ENCODE measurements around the gene CCT6A.
"Not testable (repeated sequence)": the region's sequence is repeated elsewhere in the genome, so short reads cannot be mapped to it uniquely, and the experiment has no call there.

The CCT6A gene, protein sequence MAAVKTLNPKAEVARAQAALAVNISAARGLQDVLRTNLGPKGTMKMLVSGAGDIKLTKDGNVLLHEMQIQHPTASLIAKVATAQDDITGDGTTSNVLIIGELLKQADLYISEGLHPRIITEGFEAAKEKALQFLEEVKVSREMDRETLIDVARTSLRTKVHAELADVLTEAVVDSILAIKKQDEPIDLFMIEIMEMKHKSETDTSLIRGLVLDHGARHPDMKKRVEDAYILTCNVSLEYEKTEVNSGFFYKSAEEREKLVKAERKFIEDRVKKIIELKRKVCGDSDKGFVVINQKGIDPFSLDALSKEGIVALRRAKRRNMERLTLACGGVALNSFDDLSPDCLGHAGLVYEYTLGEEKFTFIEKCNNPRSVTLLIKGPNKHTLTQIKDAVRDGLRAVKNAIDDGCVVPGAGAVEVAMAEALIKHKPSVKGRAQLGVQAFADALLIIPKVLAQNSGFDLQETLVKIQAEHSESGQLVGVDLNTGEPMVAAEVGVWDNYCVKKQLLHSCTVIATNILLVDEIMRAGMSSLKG

DNA sequence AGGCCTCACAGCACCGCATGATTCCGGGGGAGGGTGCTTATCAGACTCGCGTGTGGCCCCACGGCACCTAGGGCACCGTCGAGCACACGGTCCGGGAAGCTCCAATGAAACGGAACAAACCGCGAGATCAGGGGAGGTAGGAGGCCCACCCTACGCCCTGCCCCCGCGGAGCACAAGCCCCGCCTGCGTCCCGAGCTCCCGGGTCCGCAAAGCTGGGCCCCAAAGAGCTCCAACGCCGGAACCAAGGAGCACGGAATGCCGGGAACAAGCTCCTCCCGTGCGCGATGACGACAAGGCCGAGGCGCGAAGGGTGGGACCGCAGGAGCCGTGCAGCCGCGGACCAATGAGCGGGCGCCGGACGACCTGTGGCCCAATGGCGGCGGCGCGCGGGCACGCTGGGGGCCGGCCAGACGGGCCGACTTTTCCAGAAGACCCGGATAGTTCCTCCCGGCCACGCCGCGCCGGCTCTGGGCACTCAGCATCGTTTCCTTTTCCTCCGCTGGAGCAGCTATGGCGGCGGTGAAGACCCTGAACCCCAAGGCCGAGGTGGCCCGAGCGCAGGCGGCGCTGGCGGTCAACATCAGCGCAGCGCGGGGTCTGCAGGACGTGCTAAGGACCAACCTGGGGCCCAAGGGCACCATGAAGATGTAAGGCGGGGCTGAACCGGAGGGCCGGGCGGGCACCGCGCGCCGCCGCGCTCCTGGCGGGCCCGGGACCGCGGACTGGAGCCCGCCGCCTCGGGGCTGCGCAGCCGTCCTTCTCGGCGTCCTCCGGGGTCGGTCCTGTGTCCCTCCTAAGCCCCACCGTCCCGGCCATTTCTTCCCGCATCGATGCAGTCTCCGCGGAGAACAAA, at the start of gene CCT6A, which contains the start of gene PSPH:
Gene CCT6A, plus strand, starts transcription at position 427 of the 853 bp plus-strand sequence. Its CDS starts 84 bp downstream, at position 511.
Gene PSPH, minus strand, starts transcription at position 106 of the 853 bp plus-strand sequence. CDS start 30,232 bp downstream, outside the sequence.
- in situ Hi-C loops (cut with HindIII; ENCODE audit: low sequenced_read_pairs) = no loop called here

DNA sequence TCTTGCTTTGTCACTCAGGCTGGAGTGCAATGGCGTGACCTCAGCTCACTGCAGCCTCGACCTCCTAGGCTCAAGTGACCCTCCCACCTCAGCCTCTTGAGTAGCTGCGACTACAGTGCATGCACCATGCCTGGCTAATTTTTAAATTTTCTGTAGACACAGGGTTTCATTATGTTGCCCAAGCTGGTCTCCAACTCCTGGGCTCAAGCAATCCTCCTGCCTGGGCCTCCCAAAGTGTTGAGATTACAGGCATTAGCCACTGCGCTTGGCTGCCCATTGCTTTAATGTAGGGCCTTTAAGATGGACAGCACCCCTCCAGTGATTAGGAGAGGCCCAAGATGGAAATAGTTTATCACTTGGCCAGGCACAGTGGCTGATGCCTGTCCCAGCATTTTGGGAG, 47.8 kb upstream of the CCT6A start:
- in situ Hi-C loops (cut with HindIII; ENCODE audit: low sequenced_read_pairs) = no loop called here

DNA sequence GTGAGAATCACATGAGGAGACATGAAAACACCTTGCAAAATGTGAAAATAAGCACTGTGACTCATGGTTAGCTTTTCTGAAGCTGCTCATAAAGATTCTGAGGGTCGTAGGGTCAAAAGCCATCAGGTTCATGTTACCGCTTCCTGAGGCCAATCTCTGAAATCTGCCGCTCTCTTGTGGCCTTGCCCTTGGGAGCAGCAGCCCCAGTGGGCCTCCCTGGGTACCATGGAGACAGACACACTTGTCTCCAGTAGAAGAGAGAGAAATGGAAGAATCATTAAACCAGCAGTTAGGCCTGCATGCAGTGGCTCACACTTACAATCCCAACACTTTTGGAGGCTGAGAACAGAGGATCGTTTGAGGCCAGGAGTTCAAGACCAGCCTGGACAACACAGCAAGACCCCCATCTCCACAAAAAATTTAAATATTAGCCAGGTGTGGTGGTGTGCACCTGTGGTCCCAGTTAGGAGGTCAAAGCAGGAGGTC, 44.4 kb upstream of the CCT6A start:
- in situ Hi-C loops (cut with HindIII; ENCODE audit: low sequenced_read_pairs) = no loop called here

DNA sequence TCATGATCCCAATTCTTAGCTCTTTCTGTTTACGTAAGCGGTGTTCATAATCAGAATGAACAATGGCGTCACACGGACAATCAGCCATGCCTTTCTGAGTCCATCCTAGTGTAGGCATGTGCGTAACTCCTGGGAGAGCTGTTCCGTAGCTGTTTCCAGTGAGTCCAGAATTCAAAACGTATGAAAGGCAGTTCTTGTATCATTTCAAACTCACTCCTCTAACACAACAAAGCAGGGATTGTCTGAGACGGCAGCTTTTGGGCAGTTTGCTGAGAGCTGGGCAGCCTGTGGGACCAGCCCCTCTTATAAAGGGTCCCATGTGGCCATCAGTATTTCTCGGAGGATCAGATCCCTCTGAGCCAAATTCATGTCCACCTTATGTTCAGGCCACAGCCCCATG, 43.7 kb upstream of the CCT6A start:
- in situ Hi-C loops (cut with HindIII; ENCODE audit: low sequenced_read_pairs) = no loop called here

DNA sequence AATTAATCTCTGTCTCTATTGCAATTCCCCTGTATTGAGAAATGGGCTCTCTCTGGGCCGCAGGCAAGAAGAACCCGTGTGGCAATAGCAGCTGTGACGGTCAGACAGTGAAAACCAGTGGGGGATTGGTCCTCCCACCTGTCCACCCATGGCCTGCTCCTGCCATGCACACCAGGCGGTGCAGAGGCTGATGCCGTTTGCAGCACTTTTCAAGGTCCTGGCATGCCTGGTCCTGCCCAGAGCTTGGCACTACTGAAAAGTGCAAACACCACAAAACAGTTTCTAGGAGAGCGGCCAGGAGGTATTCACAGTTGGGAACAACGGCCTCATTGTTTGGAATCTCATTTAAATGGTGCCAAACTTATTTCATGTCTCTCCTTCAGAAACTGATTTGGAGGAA, 41.9 kb upstream of the CCT6A start:
- in situ Hi-C loops (cut with HindIII; ENCODE audit: low sequenced_read_pairs) = no loop called here

DNA sequence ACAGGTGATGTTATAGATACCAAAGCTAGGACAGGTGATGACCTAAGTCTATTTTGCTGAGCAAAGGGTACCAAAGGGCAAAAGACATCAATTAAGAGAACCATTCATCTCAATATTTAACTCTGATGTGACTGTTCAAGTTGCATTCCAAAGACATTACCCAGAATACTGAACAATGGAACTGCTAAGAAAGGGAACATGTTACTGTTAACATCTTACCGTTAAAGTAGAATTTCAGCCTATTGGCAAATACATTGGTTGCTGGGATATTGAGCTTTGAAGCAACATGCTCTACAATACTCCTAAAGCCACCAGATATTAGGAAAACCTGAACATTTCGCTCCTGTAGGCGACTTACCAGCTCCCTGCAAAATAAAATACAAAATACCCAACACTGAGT, 34.5 kb upstream of the CCT6A start:
- in situ Hi-C loops (cut with HindIII; ENCODE audit: low sequenced_read_pairs) = not testable (repeated sequence)

DNA sequence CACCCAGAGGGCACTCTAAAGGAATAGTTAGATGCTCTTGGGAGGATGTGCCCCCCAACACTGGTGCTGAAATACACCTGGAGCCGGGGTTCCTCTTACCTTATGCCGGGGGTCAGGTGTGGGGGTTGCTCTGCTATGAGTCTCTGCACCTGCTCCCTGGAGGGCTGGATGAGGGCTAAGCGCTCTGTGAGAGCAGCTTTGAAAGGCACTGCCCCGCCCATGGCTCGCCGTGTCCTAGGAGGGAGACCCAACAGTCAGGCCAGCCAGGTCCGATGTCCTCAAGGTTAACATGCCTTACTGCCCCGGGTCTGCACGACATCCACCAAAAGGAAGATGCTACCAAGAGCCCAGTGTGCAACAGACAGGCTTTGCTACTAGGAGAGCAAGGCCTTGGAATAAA, 32.1 kb upstream of the CCT6A start:
- in situ Hi-C loops (cut with HindIII; ENCODE audit: low sequenced_read_pairs) = no loop called here

DNA sequence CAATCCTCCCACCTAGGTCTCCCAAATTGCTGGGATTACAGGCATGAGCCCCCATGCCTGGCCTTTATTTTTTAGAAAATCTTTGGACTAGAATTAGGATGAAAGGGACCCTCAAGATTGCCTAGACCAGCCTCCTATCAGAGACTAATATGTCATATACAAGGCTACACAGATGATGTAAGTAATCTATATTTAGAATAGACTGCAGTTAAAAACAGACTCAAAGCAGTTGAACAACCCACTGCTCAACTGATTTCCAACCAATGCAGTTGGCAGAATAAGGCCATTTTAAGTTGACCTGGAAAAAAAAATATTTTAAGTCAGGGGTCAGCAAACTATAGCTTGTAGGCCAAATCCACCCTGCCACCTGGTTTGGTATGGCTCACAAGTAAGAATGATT, 28.1 kb upstream of the CCT6A start:
- in situ Hi-C loops (cut with HindIII; ENCODE audit: low sequenced_read_pairs) = no loop called here

DNA sequence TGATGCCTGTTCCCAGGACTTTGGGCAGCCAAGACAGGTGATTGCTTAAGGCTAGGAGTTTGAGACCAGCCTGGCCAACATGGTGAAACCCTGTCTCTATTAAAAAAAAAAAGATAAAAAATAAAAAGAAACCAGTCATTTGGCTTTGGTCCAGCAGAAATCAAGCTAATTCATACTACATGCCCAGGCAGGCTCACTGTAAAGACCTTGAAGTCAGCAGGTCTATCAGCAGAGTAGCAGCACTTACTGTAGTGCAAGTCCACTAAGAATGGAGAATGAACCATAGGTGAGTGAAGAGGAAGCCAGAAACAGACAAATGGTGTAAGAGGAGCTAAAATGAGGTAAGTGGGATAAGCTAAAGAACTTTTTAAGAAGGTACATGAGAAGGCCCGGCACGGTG, 25.0 kb upstream of the CCT6A start:
- in situ Hi-C loops (cut with HindIII; ENCODE audit: low sequenced_read_pairs) = no loop called here

DNA sequence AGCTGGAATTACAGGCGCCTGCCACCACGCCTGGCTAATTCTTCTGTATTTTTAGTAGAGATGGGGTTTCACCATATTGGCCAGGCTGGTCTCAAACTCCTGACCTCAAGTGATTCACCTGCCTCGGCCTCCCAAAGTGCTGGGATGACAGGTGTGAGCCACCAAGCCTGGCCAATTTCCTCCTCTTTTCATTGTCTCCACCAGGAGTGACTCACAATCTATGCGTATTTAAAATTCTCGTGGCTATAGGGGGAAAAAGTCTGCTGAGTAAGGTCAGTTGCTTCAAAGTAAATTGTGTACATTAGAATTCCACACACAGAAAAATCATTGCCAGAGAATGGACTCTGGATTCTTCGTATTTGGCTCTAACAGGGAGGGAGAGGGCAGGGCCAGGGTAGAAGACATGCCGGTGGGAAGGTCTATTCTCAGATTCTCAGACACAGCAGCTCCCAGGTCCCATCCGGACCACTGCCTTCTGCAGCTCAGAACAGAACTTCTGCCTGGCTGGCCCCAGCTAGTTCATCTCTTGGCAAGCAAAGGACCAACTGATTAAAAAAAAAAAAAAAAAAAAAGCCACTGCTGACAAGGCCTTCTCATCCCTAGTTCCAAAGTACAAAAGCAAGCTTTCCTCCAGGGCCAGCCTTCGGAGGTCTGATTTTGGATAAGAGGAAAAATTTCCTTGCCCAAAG, 22.5 kb upstream of the CCT6A start:
- in situ Hi-C loops (cut with HindIII; ENCODE audit: low sequenced_read_pairs) = no loop called here

DNA sequence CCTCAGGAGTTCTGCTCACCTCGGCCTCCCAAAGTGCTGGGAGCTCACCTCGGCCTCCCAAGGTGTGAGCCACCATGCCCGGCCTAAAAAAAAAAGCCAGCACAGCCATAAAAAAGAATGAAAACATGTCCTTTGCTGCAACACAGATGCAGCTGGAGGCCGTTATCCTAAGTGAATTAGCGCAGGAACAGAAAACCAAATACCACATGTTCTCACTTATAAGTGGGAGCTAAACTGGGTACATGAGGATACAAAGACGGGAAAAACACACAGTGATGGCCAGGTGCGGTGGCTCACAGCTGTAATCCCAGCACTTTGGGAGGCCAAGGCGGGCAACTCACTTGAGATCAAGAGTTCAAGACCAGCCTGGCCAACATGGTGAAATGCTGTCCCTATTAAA, 21.2 kb upstream of the CCT6A start:
- in situ Hi-C loops (cut with HindIII; ENCODE audit: low sequenced_read_pairs) = no loop called here

DNA sequence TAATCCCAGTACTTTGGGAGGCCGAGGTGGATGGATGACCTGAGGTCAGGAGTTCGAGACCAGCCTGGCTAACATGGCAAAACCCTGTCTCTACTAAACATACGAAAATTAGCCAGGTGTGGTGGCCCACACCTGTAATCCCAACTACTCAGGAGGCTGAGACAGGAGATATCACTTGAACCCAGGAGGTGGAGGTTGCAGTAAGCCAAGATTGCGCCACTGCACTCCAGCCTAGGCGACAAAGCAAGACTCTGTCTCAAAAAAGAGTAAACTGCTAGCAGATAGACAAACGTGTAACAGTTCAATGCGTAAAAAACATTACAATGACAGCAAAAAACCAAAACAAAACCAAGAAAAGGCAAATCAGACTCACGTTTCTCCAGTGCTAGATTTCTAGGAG, 20.0 kb upstream of the CCT6A start:
- in situ Hi-C loops (cut with HindIII; ENCODE audit: low sequenced_read_pairs) = not testable (repeated sequence)

DNA sequence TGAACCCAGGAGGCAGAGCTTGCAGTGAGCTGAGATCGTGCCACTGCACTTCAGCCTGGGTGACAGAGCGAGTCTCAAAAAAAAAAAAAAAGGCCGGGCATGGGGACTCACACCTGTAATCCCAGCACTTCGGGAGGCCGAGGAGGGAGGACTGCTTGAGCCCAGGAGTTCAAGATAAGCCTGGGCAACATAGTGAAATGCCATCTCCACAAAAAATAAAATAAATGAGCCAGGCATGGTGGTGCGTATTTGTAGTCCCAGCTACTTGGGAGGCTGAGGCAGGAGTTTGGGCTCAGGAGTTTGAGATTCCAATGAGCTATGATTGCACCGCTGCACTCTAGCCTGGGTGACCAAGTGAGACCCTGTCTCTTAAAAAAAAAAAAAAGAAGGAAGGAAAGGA, 19.0 kb upstream of the CCT6A start:
- in situ Hi-C loops (cut with HindIII; ENCODE audit: low sequenced_read_pairs) = not testable (repeated sequence)

DNA sequence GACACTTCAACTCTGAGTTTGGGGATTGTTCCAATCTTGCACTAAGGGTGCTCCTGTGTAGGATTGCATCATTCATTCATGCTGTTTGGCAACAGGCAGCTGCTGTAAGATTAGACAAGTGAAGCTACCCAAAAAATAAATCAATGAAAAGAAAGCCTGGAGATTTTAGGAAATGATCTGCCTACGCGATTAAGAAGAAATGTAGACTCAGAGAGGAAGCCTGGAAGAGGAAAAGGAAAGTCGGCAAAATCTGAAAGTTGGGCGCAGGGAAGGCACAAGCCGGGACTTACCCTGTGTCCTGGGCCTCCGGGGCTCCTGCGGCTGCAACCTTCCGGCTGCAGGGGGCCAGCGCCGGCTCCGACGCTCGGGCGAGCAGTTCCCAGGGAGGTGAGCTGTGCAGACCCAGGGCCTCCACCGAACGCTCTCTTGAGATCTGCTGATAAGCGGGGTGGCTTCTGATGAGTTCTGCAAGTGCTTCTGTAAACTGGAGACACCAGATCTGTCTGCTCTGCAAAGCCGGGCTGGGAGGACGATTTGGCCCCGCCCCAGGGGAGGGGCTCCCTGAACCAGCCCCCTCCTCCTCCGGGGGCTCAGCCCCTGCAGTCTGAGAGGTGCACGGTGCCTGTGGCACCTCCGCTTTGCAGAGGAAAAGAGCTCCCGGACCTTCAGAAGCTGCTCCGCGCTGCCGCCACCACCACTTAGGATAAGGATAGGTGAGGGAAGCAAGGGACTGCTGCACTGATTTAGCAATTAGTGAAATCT, 17.7 kb upstream of the CCT6A start:
- in situ Hi-C loops (cut with HindIII; ENCODE audit: low sequenced_read_pairs) = no loop called here

DNA sequence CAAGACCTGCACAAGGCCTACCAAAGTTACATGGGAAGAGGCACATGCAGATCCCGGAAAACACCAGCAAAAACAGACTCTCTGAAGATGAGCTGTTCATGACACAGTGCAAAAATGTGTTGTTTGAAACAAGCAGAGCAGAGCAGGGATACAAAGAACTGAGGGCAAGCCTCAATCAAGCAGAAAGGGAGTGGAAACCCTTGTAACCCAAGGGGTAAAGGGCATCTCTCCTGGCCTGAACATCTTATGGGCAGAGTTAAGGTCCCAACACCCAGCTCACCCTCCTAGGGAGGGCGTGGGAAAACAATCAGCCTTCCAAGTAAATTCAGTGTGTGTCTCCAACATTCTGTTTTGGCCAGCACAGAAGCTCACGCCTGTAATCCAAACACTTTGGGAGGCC, 10.8 kb upstream of the CCT6A start:
- in situ Hi-C loops (cut with HindIII; ENCODE audit: low sequenced_read_pairs) = no loop called here

DNA sequence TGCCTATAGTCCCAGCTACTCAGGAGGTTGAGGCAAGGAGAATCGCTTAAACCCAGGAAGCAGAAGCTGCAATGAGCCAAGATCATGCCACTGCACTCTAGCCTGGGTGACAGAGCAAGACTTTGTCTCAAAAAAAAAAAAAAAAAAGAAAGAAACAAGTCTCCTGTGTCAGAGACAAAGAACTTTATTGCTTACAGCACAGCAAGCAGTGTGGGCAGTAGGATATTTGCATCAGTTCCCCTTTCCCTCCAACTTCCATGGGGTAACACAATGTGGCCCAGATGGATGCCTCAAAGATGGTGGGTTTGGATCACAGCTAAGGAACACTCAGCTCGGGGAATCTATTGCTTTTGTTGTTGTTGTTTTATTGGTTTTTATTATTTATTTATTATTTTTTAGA, 5.8 kb upstream of the CCT6A start:
- in situ Hi-C loops (cut with HindIII; ENCODE audit: low sequenced_read_pairs) = not testable (repeated sequence)

DNA sequence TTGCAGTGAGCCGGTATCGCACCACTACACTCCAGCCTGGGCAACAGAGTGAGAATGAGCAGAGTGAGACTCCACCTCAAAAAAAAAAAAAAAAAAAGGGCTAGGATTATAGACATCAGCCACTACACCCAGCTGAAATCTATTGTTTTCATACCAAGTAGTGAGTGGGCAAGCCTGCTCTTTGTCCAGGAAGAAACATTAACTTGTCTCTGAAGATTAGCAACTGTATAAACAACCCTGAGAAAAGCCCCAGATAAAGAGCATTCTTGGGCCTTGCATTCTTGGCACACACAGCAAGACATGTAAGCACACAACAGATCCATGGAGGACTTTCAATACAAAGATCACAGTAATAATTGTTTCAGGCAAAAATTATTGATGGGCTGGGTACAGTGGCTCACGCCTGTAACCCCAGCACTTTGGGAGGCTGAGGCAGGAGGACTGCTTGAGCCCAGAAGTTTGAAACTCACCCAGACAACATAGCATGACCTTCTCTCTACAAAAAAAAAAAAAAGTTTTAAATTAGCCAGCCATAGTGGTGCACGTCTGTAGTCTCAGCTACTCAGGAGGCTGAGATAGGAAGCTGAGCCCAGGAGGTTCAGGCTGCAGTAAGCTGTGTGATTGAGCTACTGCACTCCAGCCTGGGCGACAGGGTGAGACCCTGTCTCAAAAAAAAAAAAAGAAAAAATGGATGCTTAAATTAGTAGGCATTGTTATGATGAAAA, 4.7 kb upstream of the CCT6A start:
- in situ Hi-C loops (cut with HindIII; ENCODE audit: low sequenced_read_pairs) = no loop called here

DNA sequence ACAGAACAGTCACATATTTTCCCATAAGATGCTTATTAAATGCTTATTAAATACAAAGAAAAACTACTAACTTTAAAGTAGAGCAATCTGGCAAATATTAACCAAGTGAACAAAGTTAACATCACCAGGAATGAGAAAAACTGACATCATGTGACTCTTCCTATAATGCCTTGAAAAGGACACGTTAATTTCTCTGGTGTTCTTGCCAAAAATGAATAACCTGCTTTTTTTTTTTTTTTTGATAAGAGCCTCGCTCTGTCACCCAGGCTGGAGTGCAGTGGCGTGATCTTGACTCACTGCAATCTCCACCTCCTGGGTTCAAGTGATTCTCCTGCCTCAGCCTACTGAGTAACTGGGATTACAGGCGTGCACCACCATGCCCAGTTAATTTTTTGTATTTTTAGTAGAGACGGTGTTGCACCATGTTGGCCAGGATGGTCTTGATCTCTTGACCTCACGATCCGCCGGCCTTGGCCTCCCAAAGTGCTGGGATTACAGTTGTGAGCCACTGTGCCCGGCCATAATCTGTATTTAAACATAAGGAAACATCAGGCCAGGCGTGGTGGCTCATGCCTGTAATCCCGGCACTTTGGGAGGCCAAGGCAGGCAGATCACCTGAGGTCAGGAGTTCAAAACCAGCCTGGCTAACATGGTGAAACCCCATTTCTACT, 4.0 kb upstream of the CCT6A start:
- in situ Hi-C loops (cut with HindIII; ENCODE audit: low sequenced_read_pairs) = not testable (repeated sequence)

DNA sequence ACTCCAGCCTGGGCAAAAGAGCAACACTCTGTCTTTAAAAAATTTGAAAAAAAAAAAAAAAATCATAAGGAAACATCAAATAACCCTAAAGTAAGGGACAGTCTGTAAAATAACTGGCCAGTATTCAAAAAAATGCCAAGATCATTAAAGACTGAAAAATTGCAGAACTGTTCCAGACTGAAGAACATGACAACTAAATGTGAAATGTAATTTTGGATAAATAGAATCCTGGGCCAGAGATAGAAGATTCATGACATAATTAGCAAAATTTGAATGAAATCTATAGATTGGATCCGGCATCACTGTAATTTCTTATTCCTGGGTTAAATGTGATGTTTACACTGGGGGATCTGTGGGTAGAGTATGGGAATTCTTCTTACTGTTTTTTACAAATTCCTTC, 3.3 kb upstream of the CCT6A start:
- in situ Hi-C loops (cut with HindIII; ENCODE audit: low sequenced_read_pairs) = no loop called here

All from DLD1 (cell line).